ENCODE results near the gene SLC35F4.

DNA sequence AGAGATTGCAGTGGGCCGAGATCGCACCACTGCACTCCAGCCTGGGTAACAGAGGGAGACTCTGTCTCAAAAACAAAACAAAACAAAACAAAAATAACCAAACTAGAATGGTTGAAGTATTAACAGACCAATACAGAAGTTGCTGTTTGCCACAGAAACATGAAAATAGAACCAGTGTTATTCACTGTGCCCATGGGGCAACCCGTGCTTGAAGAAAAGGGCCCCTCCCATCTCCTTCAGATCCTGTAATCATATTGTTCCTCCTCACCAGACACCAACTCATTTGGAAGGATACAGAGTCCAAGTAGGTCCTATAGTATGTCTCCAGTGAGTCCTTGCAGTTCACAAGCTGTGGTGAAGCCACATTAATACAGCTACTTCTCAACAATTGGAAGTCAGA, 30.9 kb downstream of the SLC35F4 start:
- TF ChIP-seq, protein P1, sequence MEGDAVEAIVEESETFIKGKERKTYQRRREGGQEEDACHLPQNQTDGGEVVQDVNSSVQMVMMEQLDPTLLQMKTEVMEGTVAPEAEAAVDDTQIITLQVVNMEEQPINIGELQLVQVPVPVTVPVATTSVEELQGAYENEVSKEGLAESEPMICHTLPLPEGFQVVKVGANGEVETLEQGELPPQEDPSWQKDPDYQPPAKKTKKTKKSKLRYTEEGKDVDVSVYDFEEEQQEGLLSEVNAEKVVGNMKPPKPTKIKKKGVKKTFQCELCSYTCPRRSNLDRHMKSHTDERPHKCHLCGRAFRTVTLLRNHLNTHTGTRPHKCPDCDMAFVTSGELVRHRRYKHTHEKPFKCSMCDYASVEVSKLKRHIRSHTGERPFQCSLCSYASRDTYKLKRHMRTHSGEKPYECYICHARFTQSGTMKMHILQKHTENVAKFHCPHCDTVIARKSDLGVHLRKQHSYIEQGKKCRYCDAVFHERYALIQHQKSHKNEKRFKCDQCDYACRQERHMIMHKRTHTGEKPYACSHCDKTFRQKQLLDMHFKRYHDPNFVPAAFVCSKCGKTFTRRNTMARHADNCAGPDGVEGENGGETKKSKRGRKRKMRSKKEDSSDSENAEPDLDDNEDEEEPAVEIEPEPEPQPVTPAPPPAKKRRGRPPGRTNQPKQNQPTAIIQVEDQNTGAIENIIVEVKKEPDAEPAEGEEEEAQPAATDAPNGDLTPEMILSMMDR (conservative IDR thresholded peaks at IDR 0.05), result no peak
- no peak for TF ChIP-seq ZFX (IDR thresholded peaks at IDR 0.05)

Measured in C4-2B (cell line).